Measurements from ENCODE around the gene SLFN12L. TPM values are rescaled to one million over a fixed set of nuclear protein-coding genes. Genes with fewer than 3 reads are reported as not detected.

SLFN12L gene
- total RNA-seq, 1 experiment from 2014 or later: not detected

GRCh38 chr17:35548208-35548810 is 10.8 kb upstream of the SLFN12L start:
- Histone ChIP-seq H3K27me3 (ENCODE audit: insufficient read depth, low read length) (no peaks in the 10 kb centered on the region), H2AFZ (ENCODE audit: low read length) (no peak overlapping the region), H4K5ac (ENCODE audit: insufficient read length, low read depth, low read length) (no peak overlapping the region), H3T11ph (ENCODE audit: low read length) (no peak overlapping the region), H3K18ac (ENCODE audit: insufficient read length, low read depth, low read length) (no peak overlapping the region), H4K91ac (ENCODE audit: insufficient read length, low read depth, low read length) (no peak overlapping the region), H2BK5ac (ENCODE audit: insufficient read length, low read length) (no peak overlapping the region), H3K9me3 (ENCODE audit: control insufficient read depth, low read depth, low read length) (no peaks in the 10 kb centered on the region), H3K56ac (ENCODE audit: insufficient read length, low read depth, low read length) (no peak overlapping the region), H4K20me1 (ENCODE audit: control insufficient read depth, insufficient read depth, insufficient read length) (no peaks in the 10 kb centered on the region), H2BK20ac (ENCODE audit: low read depth, low read length, poor library complexity, severe bottlenecking) (no peak overlapping the region), H2BK120ac (ENCODE audit: low read depth, low read length, poor library complexity, severe bottlenecking) (no peak overlapping the region), H3K23me2 (ENCODE audit: insufficient read length, low read depth, low read length, poor library complexity, severe bottlenecking) (no peaks in the 10 kb centered on the region), H3K14ac (ENCODE audit: insufficient read depth, low read length) (no peak overlapping the region), H3K79me2 (ENCODE audit: insufficient read depth, low read length) (no peaks in the 10 kb centered on the region), H2BK15ac (ENCODE audit: low read depth, low read length) (no peak overlapping the region), H3K27ac (ENCODE audit: insufficient read length, low read depth, low read length) (no peak overlapping the region), H2BK12ac (ENCODE audit: insufficient read length, low read depth, low read length) (no peak overlapping the region), H3K23ac (ENCODE audit: insufficient read length, low read depth, low read length) (no peak overlapping the region), H3K79me1 (ENCODE audit: insufficient read depth, low read depth, low read length, poor library complexity, severe bottlenecking) (no peaks in the 10 kb centered on the region), H3K4ac (ENCODE audit: low read depth, low read length) (no peak overlapping the region), H3K4me2 (ENCODE audit: insufficient read depth, insufficient read length, low read length) (no peak overlapping the region), H3K4me1 (ENCODE audit: insufficient read depth, low read length) (no peaks in the 10 kb centered on the region), H2AK5ac (ENCODE audit: insufficient read length, low read length) (no peak overlapping the region), H3K9ac (ENCODE audit: extremely low read depth, insufficient read length, low read length) (no peak overlapping the region), H4K8ac (replicated peaks; ENCODE audit: insufficient read length, low read depth, low read length) (no peak overlapping the region)
- H3K4me1 Mint-ChIP-seq: peaks cover 9% of the 10 kb centered on the region in 2 experiments
- H3K4me3 Mint-ChIP-seq: no peak overlapping the region
- H3K27ac Mint-ChIP-seq: no peak overlapping the region
- peaks cover 29% of the 10 kb centered on the region for H3K27me3 Mint-ChIP-seq (ENCODE audit: low read depth)
- DNase-seq: no peak
- WGBS (ENCODE audit: extremely low coverage, insufficient read length, low lambda C conversion rate): no CpG with 5 or more reads among the region's 8 CpGs
- TF ChIP-seq, protein P1, sequence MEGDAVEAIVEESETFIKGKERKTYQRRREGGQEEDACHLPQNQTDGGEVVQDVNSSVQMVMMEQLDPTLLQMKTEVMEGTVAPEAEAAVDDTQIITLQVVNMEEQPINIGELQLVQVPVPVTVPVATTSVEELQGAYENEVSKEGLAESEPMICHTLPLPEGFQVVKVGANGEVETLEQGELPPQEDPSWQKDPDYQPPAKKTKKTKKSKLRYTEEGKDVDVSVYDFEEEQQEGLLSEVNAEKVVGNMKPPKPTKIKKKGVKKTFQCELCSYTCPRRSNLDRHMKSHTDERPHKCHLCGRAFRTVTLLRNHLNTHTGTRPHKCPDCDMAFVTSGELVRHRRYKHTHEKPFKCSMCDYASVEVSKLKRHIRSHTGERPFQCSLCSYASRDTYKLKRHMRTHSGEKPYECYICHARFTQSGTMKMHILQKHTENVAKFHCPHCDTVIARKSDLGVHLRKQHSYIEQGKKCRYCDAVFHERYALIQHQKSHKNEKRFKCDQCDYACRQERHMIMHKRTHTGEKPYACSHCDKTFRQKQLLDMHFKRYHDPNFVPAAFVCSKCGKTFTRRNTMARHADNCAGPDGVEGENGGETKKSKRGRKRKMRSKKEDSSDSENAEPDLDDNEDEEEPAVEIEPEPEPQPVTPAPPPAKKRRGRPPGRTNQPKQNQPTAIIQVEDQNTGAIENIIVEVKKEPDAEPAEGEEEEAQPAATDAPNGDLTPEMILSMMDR (conservative IDR thresholded peaks at IDR 0.05): no peak
- H3K36me3 Mint-ChIP-seq (ENCODE audit: insufficient read depth in 1 of 3, low read depth in 3 of 3): no peaks in the 10 kb centered on the region
- no peaks in the 10 kb centered on the region for H3K9me3 Mint-ChIP-seq
